A673 (cell line): Measurements from ENCODE around the gene STON1. TPM values are rescaled to one million over a fixed set of nuclear protein-coding genes. Genes with fewer than 3 reads are reported as not detected.

Experiments used
- BruUV-seq: library from RNA; stranded (reverse); fragments of 400-500 nt; replicated peaks from 2 replicates; lab custom pipeline; 2021; lab: Mats Ljungman, UMichigan
- CTCF ChIA-PET: fragments of 300-600 bp; sonication (Branson Sonifier 250); formaldehyde crosslinking; loops from one replicate; lab custom pipeline; 2022; ENCODE audit warnings: antibody characterized with exemption; lab: Charles Lee
- POLR2A ChIA-PET: fragments of 300-600 bp; sonication (Branson Sonifier 250); formaldehyde crosslinking; loops from one replicate; lab custom pipeline; 2022; ENCODE audit warnings: antibody characterized with exemption; ENCODE audit not compliant: low non-redundant PET; lab: Charles Lee
- DNase-seq: peaks from one replicate; pipeline ENCODE4 v3.0.0-alpha.2; 2015; ENCODE audit warnings: low spot score
- H3K27ac ChIP-seq: fragments of 200-600 bp; sonication (generic); 2 replicates; pipeline ENCODE4 v1.5.1; 2016; ENCODE audit warnings: mixed run types, low read depth, mild to moderate bottlenecking, mixed read lengths, antibody characterized with exemption, low read length; ENCODE audit not compliant: poor library complexity, severe bottlenecking
- H3K27me3 ChIP-seq: fragments of 200-600 bp; sonication (generic); replicated peaks from 2 replicates; pipeline ENCODE4 v1.6.1; 2017; ENCODE audit warnings: mixed run types, low read depth, mild to moderate bottlenecking, mixed read lengths, antibody characterized with exemption, low read length; ENCODE audit not compliant: insufficient read depth, poor library complexity
- H3K36me3 ChIP-seq: fragments of 200-600 bp; sonication (generic); 2 replicates; pipeline ENCODE4 v1.6.1; 2016; ENCODE audit warnings: mixed run types, mild to moderate bottlenecking, mixed read lengths, antibody characterized with exemption, low read length; ENCODE audit not compliant: insufficient read depth, poor library complexity, severe bottlenecking
- H3K4me1 ChIP-seq: fragments of 200-600 bp; sonication (generic); 2 replicates; pipeline ENCODE4 v1.6.1; 2017; ENCODE audit warnings: mixed run types, mild to moderate bottlenecking, mixed read lengths, antibody characterized with exemption, low read length; ENCODE audit not compliant: insufficient read depth, poor library complexity, severe bottlenecking
- H3K4me3 ChIP-seq: fragments of 200-600 bp; sonication (generic); 2 replicates; pipeline ENCODE4 v1.5.1; 2016; ENCODE audit warnings: low read depth, mixed run types, mild to moderate bottlenecking, mixed read lengths, low read length; ENCODE audit not compliant: poor library complexity, severe bottlenecking
- H3K9me3 ChIP-seq: fragments of 200-600 bp; sonication (generic); 2 replicates; pipeline ENCODE4 v1.6.1; 2016; ENCODE audit warnings: mixed run types, low read depth, mild to moderate bottlenecking, mixed read lengths, antibody characterized with exemption, low read length; ENCODE audit not compliant: poor library complexity, severe bottlenecking
- CTCF ChIP-seq: fragments of 300-800, 200-600 bp; sonication (generic); conservative IDR thresholded peaks from 2 replicates; pipeline ENCODE4 v1.5.1; 2017; ENCODE audit warnings: low read depth, mild to moderate bottlenecking, antibody characterized with exemption, low read length, moderate library complexity, mixed read lengths
- EZH2 ChIP-seq: fragments of 200-600 bp; sonication (generic); IDR thresholded peaks from 2 replicates; pipeline ENCODE4 v1.6.1; 2017; ENCODE audit warnings: borderline replicate concordance, low read depth, mild to moderate bottlenecking, mixed read lengths, antibody characterized with exemption, low read length; ENCODE audit not compliant: poor library complexity, severe bottlenecking
- intact Hi-C: fragments of 100-400 bp; cut with micrococcal nuclease; formaldehyde crosslinking; loops from one replicate; pipeline ENCODE4 v1.10.0; 2022; ENCODE audit not compliant: unreplicated experiment
- total RNA-seq: library from RNA; stranded (reverse); gene quantifications from 2 replicates; pipeline ENCODE4 v1.2.3, GENCODE V29; 2021

The STON1 gene
- total RNA-seq, 1 experiment from 2014 or later, result 1.1 TPM

GRCh38 chr2:48588745-48589144 is 58.8 kb downstream of the STON1 start:
- BruUV-seq, result no TSS peak
- Histone ChIP-seq H3K27me3 (no peaks in the 10 kb centered on the region), H3K36me3 (no peaks in the 10 kb centered on the region), H3K9me3 (no peaks in the 10 kb centered on the region), H3K27ac (no peak overlapping the region), H3K4me3 (no peak overlapping the region), H3K4me1 (no peaks in the 10 kb centered on the region)
- ChIA-PET CTCF (interaction anchor here (0.7 kb wide), 1 partner anchor 12 kb away, joined by 3 read pairs; no protein-coding TSS in a partner anchor), POLR2A (no interaction called here)
- TF ChIP-seq CTCF (no peak), EZH2 (no peak)
- DNase-seq, result no peak
- intact Hi-C loops, result loop anchor here (10.0 kb wide), 1 partner anchor 114 kb away; no protein-coding TSS in a partner anchor

- Histone ChIP-seq H3K4me1 (no peaks in the 10 kb centered on the region), H3K4me3 (no peak overlapping the region), H3K36me3 (no peaks in the 10 kb centered on the region), H3K27me3 (no peaks in the 10 kb centered on the region), H3K27ac (no peak overlapping the region), H3K9me3 (no peaks in the 10 kb centered on the region)
- BruUV-seq, result no TSS peak
- CTCF ChIA-PET, result no interaction called here
- peak; percentile 48 for DNase-seq
- intact Hi-C loops, result loop anchor here (10.0 kb wide), 1 partner anchor 114 kb away; no protein-coding TSS in a partner anchor
- POLR2A ChIA-PET, result no interaction called here
- TF ChIP-seq CTCF (peak; percentile 80), EZH2 (no peak)
Measured at GRCh38 chr2:48589170-48589767, 59.3 kb downstream of the STON1 start.

- DNase-seq, result no peak
- intact Hi-C loops, result no loop called here
- Histone ChIP-seq H3K27me3 (no peaks in the 10 kb centered on the region), H3K9me3 (no peaks in the 10 kb centered on the region), H3K27ac (no peak overlapping the region), H3K4me3 (no peak overlapping the region), H3K36me3 (no peaks in the 10 kb centered on the region), H3K4me1 (no peaks in the 10 kb centered on the region)
- no TSS peak for BruUV-seq
- no peak for TF ChIP-seq EZH2
- no peak for TF ChIP-seq CTCF
- POLR2A ChIA-PET, result no interaction called here
- CTCF ChIA-PET, result no interaction called here
Measured at GRCh38 chr2:48590017-48590416, 60.1 kb downstream of the STON1 start.
